Measurements from ENCODE around the gene UBALD1. TPM values are rescaled to one million over a fixed set of nuclear protein-coding genes. Genes with fewer than 3 reads are reported as not detected.

UBALD1 gene
- total RNA-seq, 1 donor from 2014 or later, result 1.7 TPM

Small RNAs within 50 kb of the gene (small RNA-seq; reads per million reads assigned to genes)
- not detected for gene RN7SL850P

Other genes with a start within 250 kb of the UBALD1 start
- gene VASN, start 243.0 kb downstream of the UBALD1 start, total RNA-seq, result 2.5 TPM
- gene CORO7, start 198.3 kb downstream of the UBALD1 start, total RNA-seq, result 38.8 TPM
- 32.1 TPM for gene DNAJA3, start 189.0 kb downstream of the UBALD1 start, total RNA-seq
- 51.2 TPM for gene NMRAL1, start 140.3 kb downstream of the UBALD1 start, total RNA-seq
- gene HMOX2, start 138.5 kb downstream of the UBALD1 start, total RNA-seq, result 27.0 TPM
- 11.1 TPM for gene CDIP1, start 76.1 kb downstream of the UBALD1 start, total RNA-seq
- not detected for gene C16orf96, start 58.5 kb downstream of the UBALD1 start, total RNA-seq
- gene MGRN1, start 9.9 kb upstream of the UBALD1 start, total RNA-seq, result 41.5 TPM
- 33.4 TPM for gene NUDT16L1, start 78.7 kb upstream of the UBALD1 start, total RNA-seq
- gene ANKS3, start 119.4 kb upstream of the UBALD1 start, total RNA-seq, result 19.8 TPM
- 0.62 TPM for gene DNAAF8, start 119.6 kb upstream of the UBALD1 start, total RNA-seq
- 10.5 TPM for gene ZNF500, start 152.3 kb upstream of the UBALD1 start, total RNA-seq
- not detected for gene SEPTIN12, start 173.5 kb upstream of the UBALD1 start, total RNA-seq
- not detected for gene SMIM22, start 180.5 kb upstream of the UBALD1 start, total RNA-seq
- 38.7 TPM for gene ROGDI, start 187.7 kb upstream of the UBALD1 start, total RNA-seq
- 70.2 TPM for gene GLYR1, start 232.4 kb upstream of the UBALD1 start, total RNA-seq
- 13.9 TPM for gene UBN1, start 232.6 kb upstream of the UBALD1 start, total RNA-seq

Data from occipital lobe (tissue), 2 donors.